Astrocyte of the spinal cord (primary cell): ENCODE measurements around the gene NDOR1.
A peak's percentile ranks its signal among the peaks of the same experiment; 100 is the strongest.
"Not testable (repeated sequence)": the region's sequence is repeated elsewhere in the genome, so short reads cannot be mapped to it uniquely, and the experiment has no call there.

Source experiments
- DNase-seq: peaks from one replicate; pipeline ENCODE4 v3.0.0; 2011; ENCODE audit warnings: low read depth, low spot score
- H3K4me3 ChIP-seq: 2 replicates; pipeline ENCODE4 v1.5.1; 2011; ENCODE audit warnings: low read depth, mild to moderate bottlenecking, low read length, moderate library complexity
- CTCF ChIP-seq: IDR thresholded peaks from 2 replicates; pipeline ENCODE4 v1.5.1; 2012; ENCODE audit warnings: low read depth, mild to moderate bottlenecking, low read length, inconsistent platforms
- in situ Hi-C: cut with HindIII; loops from 2 replicates; pipeline ENCODE4 v1.10.0; 2017; ENCODE audit warnings: low sequenced_read_pairs

The NDOR1 gene

GRCh38 chr9:137254624-137255447 lies 49.3 kb downstream of the NDOR1 start, which contains the start of gene NELFB:
Gene NELFB, plus strand, starts transcription at chr9:137255327.
- peak; percentile 85 for DNase-seq
- in situ Hi-C loops, result no loop called here
- H3K4me3 ChIP-seq, result peak within 1 kb of the TSS; percentile 89
- no peak for TF ChIP-seq CTCF

DNA sequence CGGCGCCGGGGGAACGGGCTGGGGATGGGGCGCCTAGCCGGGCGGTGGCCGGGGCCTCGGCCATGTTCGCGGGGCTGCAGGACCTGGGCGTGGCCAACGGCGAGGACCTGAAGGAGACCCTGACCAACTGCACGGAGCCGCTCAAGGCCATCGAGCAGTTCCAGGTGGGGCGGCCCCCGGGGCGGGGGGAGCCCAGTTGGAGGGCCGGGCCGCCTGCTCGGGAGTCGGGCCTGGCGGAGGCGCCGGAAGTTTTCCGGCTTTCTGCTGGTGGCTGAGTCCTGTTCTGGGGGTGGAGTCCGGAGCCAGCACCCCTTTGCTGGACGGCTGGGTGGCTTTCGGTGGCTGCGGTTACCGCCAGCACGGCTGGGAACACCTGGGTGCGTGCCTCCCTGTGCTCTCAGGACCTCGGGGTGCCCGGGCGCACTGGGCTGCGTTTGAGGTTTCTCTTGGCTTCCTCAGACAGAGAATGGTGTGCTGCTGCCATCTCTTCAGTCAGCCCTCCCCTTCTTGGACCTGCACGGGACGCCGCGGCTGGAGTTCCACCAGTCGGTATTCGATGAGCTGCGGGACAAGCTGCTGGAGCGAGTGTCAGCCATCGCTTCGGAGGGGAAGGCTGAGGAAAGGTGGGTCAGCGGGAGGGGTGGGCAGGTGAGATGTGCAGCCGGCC lies 50.1 kb downstream of the NDOR1 start:
- H3K4me3 ChIP-seq, result peak overlapping the region; percentile 89
- TF ChIP-seq CTCF, result no peak
- in situ Hi-C loops, result no loop called here
- DNase-seq, result peak; percentile 45

DNA sequence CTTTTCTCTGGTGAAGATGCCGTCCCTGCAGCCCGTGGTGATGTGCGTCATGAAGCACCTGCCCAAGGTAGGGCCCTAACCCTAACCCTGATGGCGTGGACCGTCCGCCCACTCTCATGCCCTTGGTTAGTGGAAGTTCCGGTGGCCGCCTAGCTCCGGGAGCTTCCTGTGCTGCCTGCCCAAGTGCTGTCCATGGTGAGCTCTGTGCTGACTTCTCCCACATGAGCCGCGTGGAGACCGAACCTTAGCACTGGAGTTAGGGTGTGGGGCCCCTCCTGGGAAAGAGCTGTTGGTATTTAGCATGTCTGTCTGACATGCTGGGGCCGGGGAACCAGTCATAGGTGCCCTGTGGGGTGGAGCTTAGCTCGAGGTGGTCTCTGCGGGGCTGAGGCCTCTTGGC lies 50.9 kb downstream of the NDOR1 start:
- peak overlapping the region; percentile 89 for H3K4me3 ChIP-seq
- no peak for TF ChIP-seq CTCF
- DNase-seq, result no peak
- in situ Hi-C loops, result no loop called here

GRCh38 chr9:137256856-137257255 lies 51.4 kb downstream of the NDOR1 start:
- H3K4me3 ChIP-seq, result no peak overlapping the region
- no peak for DNase-seq
- TF ChIP-seq CTCF, result no peak
- in situ Hi-C loops, result no loop called here

- in situ Hi-C loops, H3K4me3 ChIP-seq: not testable (repeated sequence)
- DNase-seq, result peak; percentile 43
- peak; percentile 40 for TF ChIP-seq CTCF
These were observed 56.8 kb downstream of the NDOR1 start for GRCh38 chr9:137262173-137262908.

DNA sequence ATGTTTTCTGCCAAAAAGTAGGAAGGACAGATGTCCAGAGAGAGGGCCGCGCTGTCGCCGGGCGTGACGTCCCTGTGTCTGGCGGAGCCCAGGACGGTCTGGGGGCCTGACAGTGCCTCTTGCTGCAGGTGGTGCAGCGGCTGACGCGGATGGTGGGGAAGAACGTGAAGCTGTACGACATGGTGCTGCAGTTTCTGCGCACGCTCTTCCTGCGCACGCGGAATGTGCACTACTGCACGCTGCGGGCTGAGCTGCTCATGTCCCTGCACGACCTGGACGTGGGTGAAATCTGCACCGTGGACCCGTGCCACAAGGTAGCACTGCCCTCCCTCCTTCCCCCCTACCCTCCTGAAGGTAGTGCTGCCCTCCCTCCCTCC lies 57.4 kb downstream of the NDOR1 start:
- no peak for DNase-seq
- TF ChIP-seq CTCF, result no peak
- in situ Hi-C loops, result no loop called here
- H3K4me3 ChIP-seq, result no peak overlapping the region
